OCI-LY3 (cell line): ENCODE measurements around the gene ACTR6.
"Not testable (repeated sequence)": the region's sequence is repeated elsewhere in the genome, so short reads cannot be mapped to it uniquely, and the experiment has no call there.

Experiments
- H2AFZ ChIP-seq: fragments of 200-600, 300-600 bp; shearing (Covaris generic); 2 replicates; pipeline ENCODE4 v1.6.0; 2014; ENCODE audit warnings: antibody characterized with exemption, low read depth, low read length
- H3K27ac ChIP-seq: fragments of 200-600, 300-600 bp; sonication (generic); 2 replicates; pipeline ENCODE4 v1.5.1; 2014; ENCODE audit warnings: mild to moderate bottlenecking, low read length, moderate library complexity, mixed read lengths
- H3K27me3 ChIP-seq: fragments of 200-600, 300-600 bp; sonication (generic); 2 replicates; pipeline ENCODE4 v1.6.1; 2014; ENCODE audit warnings: low read depth, low read length, mixed read lengths
- H3K36me3 ChIP-seq: fragments of 200-600, 300-600 bp; sonication (generic); replicated peaks from 2 replicates; pipeline ENCODE3; 2014; ENCODE audit warnings: low read depth, low read length, mixed read lengths
- H3K4me1 ChIP-seq: fragments of 300-600, 200-600 bp; sonication (generic); 2 replicates; pipeline ENCODE4 v1.6.1; 2014; ENCODE audit warnings: low read length, mixed read lengths
- H3K4me2 ChIP-seq: fragments of 200-600, 300-600 bp; sonication (generic); 2 replicates; pipeline ENCODE4 v1.6.1; 2014; ENCODE audit warnings: low read length, mixed read lengths
- H3K4me3 ChIP-seq: fragments of 300-600, 200-600 bp; sonication (generic); 2 replicates; pipeline ENCODE4 v1.5.1; 2014; ENCODE audit warnings: antibody characterized with exemption, mild to moderate bottlenecking, low read length, moderate library complexity
- H3K79me2 ChIP-seq: fragments of 300-600, 200-600 bp; shearing (Covaris generic); 2 replicates; pipeline ENCODE4 v1.6.1; 2014; ENCODE audit warnings: mild to moderate bottlenecking, low read length, mixed read lengths
- H3K9ac ChIP-seq: fragments of 300-600, 200-600 bp; shearing (Covaris generic); 2 replicates; pipeline ENCODE4 v1.6.0; 2014; ENCODE audit warnings: mild to moderate bottlenecking, low read length, moderate library complexity
- H3K9me3 ChIP-seq: fragments of 200-600, 300-600 bp; shearing (Covaris generic); 2 replicates; pipeline ENCODE4 v1.6.1; 2014; ENCODE audit warnings: low read length, mixed read lengths; ENCODE audit not compliant: insufficient read depth
- H4K20me1 ChIP-seq: fragments of 200-600, 300-600 bp; sonication (generic); 2 replicates; pipeline ENCODE4 v1.6.1; 2016; ENCODE audit warnings: low read length, mixed read lengths; ENCODE audit not compliant: insufficient read depth
- EZH2phosphoT487 ChIP-seq: fragments of 200-600 bp; shearing (Covaris generic); IDR thresholded peaks from 2 replicates; pipeline ENCODE4 v1.6.1; 2018; ENCODE audit warnings: antibody characterized with exemption, mixed run types, low read depth
- TF ChIP-seq, protein P1 (sequence below): fragments of 200-600, 300-600 bp; sonication (generic); IDR thresholded peaks from 2 replicates; pipeline ENCODE4 v1.5.1; 2014; ENCODE audit warnings: antibody characterized with exemption, low read length, low read depth

The ACTR6 gene

DNA sequence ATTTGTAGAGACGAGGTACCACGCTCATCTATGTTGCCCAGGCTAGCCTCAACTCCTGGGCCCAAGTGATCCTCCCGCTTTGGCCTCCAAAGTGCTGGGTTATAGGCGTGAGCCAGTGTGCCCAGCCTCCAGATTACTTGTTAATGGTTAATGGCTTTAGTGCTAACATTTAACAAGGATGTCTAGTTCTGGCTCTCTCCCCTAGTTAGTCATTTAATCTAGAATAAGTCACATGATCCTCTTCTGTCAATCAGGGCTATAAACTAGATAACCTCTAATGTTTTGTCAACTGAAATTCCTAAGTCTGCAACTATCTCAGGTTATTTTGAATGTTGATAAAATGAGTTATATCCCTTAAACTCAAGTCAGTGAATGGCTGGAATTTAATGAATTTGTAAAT, 15.7 kb downstream of the ACTR6 start:
- no peak overlapping the region for H3K4me2 ChIP-seq
- H3K9me3 ChIP-seq: no peaks in the 10 kb centered on the region
- H3K4me3 ChIP-seq: no peak overlapping the region
- H3K9ac ChIP-seq: no peak overlapping the region
- H2AFZ ChIP-seq: no peak overlapping the region
- no peaks in the 10 kb centered on the region for H3K27me3 ChIP-seq
- H3K36me3 ChIP-seq: peaks cover 31% of the 10 kb centered on the region
- H4K20me1 ChIP-seq: no peaks in the 10 kb centered on the region
- no peak for TF ChIP-seq EZH2phosphoT487
- TF ChIP-seq, protein P1, sequence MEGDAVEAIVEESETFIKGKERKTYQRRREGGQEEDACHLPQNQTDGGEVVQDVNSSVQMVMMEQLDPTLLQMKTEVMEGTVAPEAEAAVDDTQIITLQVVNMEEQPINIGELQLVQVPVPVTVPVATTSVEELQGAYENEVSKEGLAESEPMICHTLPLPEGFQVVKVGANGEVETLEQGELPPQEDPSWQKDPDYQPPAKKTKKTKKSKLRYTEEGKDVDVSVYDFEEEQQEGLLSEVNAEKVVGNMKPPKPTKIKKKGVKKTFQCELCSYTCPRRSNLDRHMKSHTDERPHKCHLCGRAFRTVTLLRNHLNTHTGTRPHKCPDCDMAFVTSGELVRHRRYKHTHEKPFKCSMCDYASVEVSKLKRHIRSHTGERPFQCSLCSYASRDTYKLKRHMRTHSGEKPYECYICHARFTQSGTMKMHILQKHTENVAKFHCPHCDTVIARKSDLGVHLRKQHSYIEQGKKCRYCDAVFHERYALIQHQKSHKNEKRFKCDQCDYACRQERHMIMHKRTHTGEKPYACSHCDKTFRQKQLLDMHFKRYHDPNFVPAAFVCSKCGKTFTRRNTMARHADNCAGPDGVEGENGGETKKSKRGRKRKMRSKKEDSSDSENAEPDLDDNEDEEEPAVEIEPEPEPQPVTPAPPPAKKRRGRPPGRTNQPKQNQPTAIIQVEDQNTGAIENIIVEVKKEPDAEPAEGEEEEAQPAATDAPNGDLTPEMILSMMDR: no peak
- no peak overlapping the region for H3K27ac ChIP-seq
- H3K4me1 ChIP-seq: peaks cover 6% of the 10 kb centered on the region; the same call in 1 of the 2 replicates
- H3K79me2 ChIP-seq: no peaks in the 10 kb centered on the region

DNA sequence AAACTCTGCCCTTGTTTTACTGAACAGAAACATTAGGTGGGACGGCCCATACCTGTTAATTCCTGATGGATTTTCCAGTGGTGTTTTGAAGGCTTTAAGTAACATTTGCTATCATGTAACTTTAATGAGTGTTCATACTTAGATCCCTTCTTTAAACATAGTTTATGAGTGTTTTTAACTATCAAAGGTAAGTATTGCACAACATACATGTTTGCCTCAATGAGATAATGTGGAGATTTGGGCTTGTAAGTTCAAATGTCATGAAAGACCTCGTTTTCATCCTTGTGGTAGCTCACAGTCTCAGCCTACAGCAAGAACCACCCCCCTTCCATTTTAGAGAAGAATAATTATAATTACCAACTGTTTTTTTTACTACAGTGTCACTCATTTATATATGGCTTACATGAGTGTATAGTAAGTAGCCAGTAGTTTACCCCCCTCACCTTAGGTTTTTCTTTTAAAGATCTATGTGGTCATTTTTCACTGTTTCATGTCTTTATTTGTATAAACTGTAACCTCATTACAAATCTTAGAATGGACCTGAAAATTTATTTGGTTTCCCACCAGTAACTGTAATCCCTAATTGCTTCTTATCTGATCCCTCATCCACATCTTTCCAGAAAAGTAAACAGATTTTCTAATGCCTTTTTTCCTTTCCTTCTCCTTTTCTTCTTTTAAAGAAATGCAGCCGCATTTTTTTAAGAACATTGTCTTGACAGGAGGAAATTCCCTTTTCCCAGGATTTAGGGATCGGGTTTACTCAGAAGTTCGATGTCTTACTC, 18.9 kb downstream of the ACTR6 start:
- H4K20me1 ChIP-seq: no peaks in the 10 kb centered on the region
- H3K4me2 ChIP-seq: no peak overlapping the region
- no peak overlapping the region for H2AFZ ChIP-seq
- H3K9me3 ChIP-seq: no peaks in the 10 kb centered on the region
- H3K27ac ChIP-seq: no peak overlapping the region
- H3K79me2 ChIP-seq: no peaks in the 10 kb centered on the region
- H3K4me3 ChIP-seq: no peak overlapping the region
- H3K9ac ChIP-seq: no peak overlapping the region
- H3K36me3 ChIP-seq: peaks cover 29% of the 10 kb centered on the region
- peaks cover 6% of the 10 kb centered on the region; the same call in 1 of the 2 replicates for H3K4me1 ChIP-seq
- TF ChIP-seq, protein P1: no peak
- TF ChIP-seq EZH2phosphoT487: no peak
- H3K27me3 ChIP-seq: no peaks in the 10 kb centered on the region

DNA sequence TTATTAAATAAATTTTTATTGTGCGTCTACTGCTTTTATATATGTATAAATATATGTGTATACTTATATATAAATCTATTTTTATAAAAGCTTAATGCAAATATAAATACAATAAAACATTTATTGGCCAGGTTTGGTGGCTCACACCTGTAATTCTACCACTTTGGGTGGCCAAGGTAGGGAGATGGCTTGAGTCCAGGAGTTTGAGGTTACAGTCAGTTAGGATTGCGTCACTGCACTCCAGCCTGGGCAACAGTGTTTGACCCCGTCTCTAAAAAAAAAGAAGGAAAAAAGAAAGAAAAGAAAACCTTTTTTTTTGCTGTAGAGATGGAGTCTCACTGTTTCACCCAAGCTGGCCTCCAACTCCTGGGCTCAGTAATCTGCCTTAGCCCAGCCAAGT, 20.9 kb downstream of the ACTR6 start:
- H3K27me3 ChIP-seq: no peaks in the 10 kb centered on the region
- TF ChIP-seq, protein P1: no peak
- TF ChIP-seq EZH2phosphoT487: no peak
- no peak overlapping the region for H3K27ac ChIP-seq
- H3K4me1 ChIP-seq: no peaks in the 10 kb centered on the region
- no peaks in the 10 kb centered on the region for H4K20me1 ChIP-seq
- H3K79me2 ChIP-seq: no peaks in the 10 kb centered on the region
- H3K9me3 ChIP-seq: no peaks in the 10 kb centered on the region
- H3K9ac ChIP-seq: no peak overlapping the region
- no peak overlapping the region for H3K4me2 ChIP-seq
- H2AFZ ChIP-seq: no peak overlapping the region
- H3K36me3 ChIP-seq: peaks cover 20% of the 10 kb centered on the region
- H3K4me3 ChIP-seq: no peak overlapping the region

DNA sequence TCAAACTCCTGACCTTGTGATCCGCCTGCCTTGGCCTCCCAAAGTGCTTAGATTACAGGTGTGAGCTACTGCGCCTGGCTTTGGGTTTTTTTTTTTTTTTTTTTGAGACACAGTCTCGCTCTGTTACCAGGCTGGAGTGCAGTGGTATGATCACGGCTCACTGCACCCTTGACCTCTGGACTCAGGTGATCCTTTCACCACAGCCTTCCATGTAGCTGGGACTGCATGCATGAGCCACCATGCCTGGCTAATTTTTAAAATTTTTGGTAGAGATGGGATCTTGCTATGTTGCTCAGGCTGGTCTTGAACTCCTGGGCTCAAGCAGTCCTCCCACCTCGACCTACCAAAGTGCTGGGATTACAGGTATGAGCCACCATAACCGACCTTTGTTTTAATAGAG, 21.6 kb downstream of the ACTR6 start:
- not testable (repeated sequence) for H3K27me3 ChIP-seq, H3K9me3 ChIP-seq, H4K20me1 ChIP-seq, H2AFZ ChIP-seq, H3K9ac ChIP-seq, H3K4me2 ChIP-seq, H3K4me1 ChIP-seq, H3K4me3 ChIP-seq, H3K79me2 ChIP-seq, H3K27ac ChIP-seq
- peaks cover 20% of the 10 kb centered on the region for H3K36me3 ChIP-seq
